GM08714 (cell line): ENCODE results near the gene ZBTB7C.

ENCODE experiments used
- H3K4me3 ChIP-seq: fragments of 200-500 bp; sonication (Bioruptor generic); 2 replicates; pipeline ENCODE4 v1.5.1; 2014; ENCODE audit warnings: mild to moderate bottlenecking, low read length, inconsistent platforms
- ZNF274 ChIP-seq: IDR thresholded peaks from 2 replicates; pipeline ENCODE4 v1.6.1; 2012; ENCODE audit warnings: mild to moderate bottlenecking, low read depth, low read length

ZBTB7C gene

DNA sequence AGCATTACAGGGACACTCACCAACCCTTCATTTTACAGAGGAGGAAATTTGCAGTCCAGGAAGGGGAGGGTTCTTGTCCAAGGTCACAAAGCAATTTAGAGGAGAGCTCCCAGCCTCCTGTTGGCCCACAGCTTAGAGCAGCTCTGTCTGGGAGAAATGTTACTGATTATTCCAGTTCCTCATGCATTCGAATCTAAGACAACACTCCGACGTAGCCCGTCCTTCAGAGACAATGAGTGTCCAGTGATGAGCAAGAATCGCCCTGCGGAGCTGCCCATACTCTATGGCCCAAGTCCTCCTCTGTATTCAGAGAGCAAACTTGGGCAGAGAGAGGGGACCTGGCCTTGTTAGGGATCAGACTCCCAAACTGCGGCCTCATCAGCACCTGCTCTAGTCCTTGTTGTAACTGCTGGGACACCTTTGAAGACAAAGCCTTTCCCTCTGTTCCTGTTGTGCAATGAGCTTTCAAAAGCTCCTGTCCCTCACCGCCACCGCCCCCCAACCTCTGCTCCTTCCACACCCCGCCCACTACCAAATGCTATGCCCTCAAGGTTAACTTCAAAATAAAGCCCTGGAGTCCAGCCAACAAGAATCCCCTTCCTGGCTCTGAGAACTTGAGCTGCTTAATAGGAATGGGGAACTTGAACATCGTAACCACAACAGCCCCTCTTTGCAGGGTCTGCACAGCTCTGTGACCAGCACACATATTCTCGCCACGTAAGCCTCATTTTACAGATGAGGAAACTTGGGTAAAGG is 243.9 kb downstream of the ZBTB7C start:
- TF ChIP-seq ZNF274: no peak
- no peak overlapping the region for H3K4me3 ChIP-seq

DNA sequence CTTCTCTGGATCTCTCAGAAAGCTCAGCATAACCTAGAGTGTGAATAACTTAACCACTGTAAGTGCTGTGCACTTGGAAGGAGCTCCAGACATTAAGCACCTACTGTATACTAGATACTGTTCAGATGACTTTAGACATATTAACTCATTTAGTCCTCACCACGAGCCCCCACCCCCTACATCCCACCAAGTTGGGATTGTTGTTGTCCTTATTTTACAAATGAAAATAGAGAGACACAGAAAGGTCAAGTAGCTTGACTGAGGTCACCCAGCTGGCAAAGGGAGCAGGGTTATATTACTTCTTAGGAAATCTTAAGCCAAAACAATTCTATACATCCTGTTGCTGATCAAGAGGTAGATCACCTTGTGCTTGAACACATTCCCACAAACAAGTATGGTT is 244.5 kb downstream of the ZBTB7C start:
- H3K4me3 ChIP-seq: no peak overlapping the region
- no peak for TF ChIP-seq ZNF274

DNA sequence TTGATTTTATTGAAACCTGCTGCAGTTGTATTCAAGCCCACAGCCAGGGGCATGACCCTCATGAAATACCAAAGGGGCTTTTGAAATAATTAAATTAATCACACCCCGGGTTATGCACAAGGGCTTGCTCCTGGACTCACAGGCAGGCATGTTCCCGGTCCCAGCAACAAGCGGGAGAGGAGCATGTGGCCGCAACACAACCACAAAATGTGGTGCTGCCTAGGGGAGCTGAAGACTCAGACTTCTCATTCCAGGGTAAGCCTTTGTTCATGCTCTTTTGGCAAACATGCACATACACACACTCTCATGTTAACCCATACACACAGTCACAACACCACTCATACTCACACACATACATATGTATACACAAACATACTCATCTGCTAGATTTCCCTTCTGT is 245.1 kb downstream of the ZBTB7C start:
- H3K4me3 ChIP-seq: no peak overlapping the region
- no peak for TF ChIP-seq ZNF274

DNA sequence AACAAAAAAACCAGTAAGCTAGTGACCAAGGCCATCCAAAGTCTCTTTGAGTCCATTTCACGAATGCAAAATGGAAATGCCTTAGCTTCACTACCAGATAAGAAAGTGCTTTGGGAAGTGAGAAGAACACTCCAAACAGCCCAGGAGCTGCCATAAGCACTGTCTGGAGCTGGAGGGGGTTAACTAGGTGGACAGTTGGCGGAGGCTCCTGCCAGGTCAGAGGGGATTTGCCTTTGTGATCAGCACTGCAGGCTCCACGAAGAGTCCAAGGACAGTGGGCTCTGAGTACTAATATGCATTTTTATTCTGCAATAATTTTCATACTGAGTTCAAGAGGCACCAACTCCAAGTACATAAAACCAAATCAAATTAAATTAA is 245.5 kb downstream of the ZBTB7C start:
- no peak overlapping the region for H3K4me3 ChIP-seq
- TF ChIP-seq ZNF274: no peak

DNA sequence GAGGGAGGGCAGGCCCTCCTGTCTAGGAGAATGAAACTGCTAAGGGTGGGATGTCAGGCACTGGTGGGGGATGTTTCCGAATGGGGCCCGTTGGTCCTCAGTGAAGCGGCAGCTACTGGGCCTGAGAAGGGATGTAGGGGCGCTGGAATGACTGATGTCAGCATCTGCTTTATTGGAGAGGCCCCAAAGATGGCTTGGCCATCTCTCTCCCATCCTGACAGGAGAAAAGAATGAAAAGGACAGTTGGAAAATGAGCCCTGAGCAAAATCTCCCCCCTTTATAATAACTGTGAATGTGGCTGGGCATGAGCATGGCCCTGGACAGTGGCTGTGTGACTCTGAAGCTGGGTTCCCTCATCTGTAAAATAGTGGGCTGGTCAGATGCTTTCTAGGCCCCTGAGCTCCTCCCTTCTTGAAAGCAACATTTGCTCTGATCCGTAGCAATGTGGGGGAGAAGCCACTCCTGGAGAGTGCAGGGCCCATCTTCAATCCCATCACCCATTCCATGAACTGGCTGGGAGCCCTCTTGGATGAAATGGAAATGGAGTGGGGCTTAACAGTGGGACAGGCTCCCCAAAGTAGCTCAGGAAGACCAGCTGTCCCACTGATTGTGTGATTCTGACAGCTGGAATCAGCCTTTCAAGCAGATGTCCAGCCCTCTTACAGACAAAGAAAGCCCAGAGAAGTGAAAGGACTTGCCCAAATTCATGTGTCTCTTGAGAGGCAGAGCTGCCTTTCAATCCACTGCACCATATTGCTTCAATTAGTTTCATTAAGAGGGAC is 246.0 kb downstream of the ZBTB7C start:
- no peak overlapping the region for H3K4me3 ChIP-seq
- TF ChIP-seq ZNF274: no peak

DNA sequence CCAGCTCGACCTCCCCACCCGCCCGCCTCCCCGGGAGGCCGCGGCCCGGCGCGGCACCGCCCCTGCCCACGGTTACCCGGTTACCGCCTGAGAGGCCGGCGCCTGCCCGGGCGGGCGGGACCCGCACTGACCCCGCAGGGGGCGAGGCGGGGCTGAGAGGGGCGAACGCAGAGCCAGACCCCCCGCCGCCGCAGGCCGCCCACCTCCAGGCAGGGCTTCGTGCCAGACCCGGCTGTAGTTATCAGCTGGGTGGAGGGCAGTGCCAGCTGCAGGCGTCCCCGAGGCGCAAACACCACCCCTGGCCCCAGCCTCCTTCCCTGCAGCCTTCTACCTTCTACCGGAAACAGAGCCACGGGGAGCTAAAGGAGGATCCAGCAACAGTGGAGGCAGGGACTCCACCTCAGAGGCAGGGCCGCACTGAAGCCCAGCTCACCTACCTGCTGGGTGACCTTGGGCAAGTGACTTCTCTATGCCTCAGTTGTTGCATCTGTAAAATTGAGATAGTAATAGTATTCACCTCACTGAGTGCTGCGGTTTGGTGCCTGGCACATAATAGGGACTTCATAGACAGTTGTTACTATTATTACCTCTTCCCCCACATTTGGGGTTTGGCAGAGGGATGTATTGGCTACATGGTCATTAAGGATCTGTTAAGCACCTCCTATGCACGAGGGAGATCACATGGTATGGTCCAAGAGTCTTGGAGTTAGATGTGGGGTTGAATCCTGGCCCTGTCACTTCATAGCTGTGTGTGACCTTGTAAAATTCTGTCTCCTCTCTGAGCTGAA is 247.1 kb downstream of the ZBTB7C start:
- H3K4me3 ChIP-seq: peak overlapping the region; percentile 15; the same call in 1 of the 2 replicates
- TF ChIP-seq ZNF274: no peak

DNA sequence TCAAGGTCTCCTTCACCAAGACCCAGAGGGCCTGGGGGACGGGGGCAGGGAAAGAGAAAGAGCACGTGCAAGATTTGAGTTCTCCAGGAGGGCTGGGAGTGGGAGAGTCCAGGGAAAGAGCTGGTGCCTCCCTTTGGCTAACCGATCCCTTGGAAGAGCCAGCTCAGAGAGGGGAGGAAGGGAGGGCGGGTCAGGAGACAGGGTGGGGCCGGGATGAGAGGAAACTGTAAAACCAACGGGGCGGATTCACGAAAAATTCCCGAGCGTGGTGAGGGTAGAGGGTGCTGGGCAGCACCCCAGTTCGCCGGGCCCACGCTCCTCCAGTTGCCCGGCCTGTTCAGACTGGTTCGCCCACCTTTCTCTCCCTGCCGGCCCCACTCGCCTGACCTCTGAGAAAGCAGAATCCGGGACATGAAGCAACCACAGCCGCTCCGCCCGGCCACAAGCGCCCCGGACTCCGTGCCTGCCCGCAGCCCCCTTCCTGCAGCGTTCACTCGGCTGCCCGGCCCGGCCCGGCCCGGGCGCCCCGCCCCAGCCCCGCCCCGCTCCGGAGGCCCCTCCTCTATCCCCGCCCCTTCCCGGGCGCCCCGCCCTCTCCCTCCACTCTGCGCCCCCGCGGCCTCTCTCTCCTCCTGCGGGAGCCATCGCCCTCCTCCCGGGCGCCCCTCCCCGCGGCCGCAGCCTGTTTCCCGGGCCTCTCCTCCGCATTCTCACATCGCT is 247.8 kb downstream of the ZBTB7C start:
- peak overlapping the region; percentile 15; the same call in 1 of the 2 replicates for H3K4me3 ChIP-seq
- TF ChIP-seq ZNF274: no peak

DNA sequence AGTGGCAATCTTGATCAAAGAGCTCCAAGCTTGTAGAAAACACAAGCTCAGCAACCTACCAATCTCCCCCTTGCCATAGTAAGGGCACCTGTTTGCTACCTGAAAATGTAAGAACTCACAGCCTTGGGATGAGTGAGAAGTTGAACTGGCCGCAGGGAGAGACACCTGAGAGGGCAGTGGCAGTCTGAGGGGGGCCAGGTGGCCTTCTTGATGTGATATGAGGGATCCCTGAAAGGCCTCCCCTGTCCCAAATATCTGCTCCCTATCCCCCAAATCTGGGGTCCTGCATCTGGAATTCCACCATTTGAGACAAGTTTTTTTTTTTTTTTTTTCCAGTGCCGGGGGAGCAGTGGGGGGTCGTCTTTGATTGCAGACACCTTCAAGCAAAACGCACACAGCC is 248.6 kb downstream of the ZBTB7C start:
- no peak overlapping the region for H3K4me3 ChIP-seq
- TF ChIP-seq ZNF274: no peak

DNA sequence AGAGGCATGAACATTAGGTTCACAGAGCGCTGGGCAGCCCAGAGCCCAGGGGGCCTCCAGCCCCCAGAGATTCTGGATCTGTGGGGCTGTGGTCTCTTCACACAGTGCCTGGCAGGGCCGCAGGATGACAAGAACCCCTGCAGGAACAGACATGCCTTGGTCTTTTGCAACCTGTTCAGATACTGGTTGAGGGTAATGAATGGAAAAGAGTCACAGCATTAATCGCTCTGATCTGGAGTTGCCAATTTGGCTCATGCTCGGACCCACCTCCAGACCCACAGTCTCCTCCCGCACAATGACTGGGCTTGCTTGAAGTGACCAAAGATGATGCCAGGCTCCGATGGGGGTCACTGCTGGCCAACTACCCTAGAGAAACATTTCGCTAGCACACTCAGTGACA is 249.4 kb downstream of the ZBTB7C start:
- no peak overlapping the region for H3K4me3 ChIP-seq
- TF ChIP-seq ZNF274: no peak

DNA sequence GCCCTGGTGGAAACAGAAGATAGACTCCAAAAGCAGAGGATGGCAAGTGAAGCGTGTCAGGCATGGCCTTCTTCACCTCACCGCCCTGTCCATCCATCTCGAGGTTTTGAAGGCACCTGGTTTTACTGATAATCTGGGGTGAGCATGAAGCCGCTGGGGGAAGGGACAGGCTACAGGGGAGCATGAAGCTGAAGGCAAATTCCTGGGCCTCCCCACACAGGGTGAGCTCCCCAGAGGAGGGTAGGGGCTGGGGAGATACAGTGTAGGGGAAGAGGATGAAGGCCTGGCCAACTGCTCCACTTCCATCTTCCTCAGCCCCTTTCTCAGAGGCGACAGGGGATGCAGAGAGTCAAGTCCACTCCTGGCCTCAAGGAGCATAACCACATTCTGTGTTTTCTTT is 250.5 kb downstream of the ZBTB7C start:
- TF ChIP-seq ZNF274: no peak
- H3K4me3 ChIP-seq: no peak overlapping the region

DNA sequence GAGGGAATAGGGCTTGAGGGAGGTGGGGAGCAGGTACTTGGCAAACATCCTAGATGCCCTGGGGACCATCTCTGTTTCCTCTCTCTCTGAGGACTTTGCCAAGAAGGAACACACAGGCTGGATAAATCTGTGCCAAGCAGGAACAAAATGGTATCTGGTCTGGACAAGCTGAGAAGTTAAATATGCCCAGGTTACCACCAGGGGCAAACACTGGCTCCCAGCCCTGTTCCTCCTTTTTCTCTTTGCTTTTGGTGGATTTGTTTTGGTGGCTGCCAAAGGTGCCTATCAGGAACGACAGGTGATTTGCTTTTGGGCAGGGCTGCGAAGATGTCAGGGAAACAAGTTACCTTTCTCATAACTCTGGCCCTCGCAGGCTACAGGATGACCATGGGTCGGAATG is 251.2 kb downstream of the ZBTB7C start:
- TF ChIP-seq ZNF274: no peak

DNA sequence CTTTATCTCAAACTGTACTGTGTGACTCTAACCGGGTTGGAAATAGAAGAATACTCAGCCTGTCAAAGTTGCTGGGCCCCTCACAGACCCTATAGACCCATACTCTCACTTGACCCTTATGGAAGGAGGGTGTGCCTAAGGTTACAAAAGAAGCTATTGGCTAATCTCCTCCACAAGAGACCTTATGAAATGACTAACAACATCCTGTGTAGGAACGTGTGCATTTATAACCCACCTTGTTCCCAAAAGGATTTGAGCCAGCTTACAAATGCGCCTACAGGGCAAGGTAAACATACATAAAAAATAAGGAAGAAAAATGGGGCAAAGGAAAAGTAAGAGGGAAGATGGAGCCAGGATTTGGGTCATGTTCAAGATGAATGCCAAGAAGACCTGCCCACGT is 253.3 kb downstream of the ZBTB7C start:
- no peak for TF ChIP-seq ZNF274
- no peak overlapping the region for H3K4me3 ChIP-seq

More for the DNA sequence above, 251.2 kb downstream of the ZBTB7C start:
- no peak overlapping the region for H3K4me3 ChIP-seq

DNA sequence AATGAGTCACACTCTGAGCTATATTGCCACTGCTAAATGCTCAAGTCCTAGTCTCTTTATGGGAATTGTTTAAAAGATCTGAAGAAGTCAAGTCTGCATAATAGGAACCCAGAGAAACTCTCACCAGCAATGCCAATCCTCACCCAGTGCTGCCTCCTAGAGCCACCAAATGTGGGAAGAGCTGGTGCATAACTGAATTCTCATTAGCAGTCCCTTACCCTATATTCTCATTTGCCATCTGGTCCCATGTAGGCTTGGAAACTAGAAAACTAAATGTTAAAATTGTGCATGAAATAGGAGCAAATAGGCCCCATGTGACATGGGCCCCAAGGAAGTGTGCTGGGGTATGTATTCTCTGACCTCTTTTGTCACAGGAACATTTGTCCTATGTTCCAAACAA is 254.4 kb downstream of the ZBTB7C start:
- H3K4me3 ChIP-seq: no peak overlapping the region
- TF ChIP-seq ZNF274: no peak
